Skeletal muscle tissue (tissue), 4 donors: ENCODE data around the gene LRCH1. TPM values are rescaled to one million over a fixed set of nuclear protein-coding genes. Genes with fewer than 3 reads are reported as not detected.
A peak's percentile ranks its signal among the peaks of the same experiment; 100 is the strongest.

Experiments
- H3K27ac ChIP-seq: one replicate; pipeline ENCODE4 v1.7.0; 2013; ENCODE audit warnings: mild to moderate bottlenecking, low read depth, low read length, inconsistent platforms
- H3K27me3 ChIP-seq, 3 donors: one replicate each; pipeline ENCODE4 v1.7.0; 2013; ENCODE audit warnings: low read length in 3 of 3; ENCODE audit not compliant: control insufficient read depth in 3 of 3, insufficient read depth in 3 of 3
- H3K36me3 ChIP-seq, 3 donors: one replicate each; pipeline ENCODE4 v1.7.0; 2013; ENCODE audit warnings: low read length in 3 of 3; ENCODE audit not compliant: control insufficient read depth in 3 of 3, insufficient read depth in 3 of 3
- H3K4me1 ChIP-seq, 3 donors: one replicate each; pipeline ENCODE4 v1.7.0; 2013; ENCODE audit warnings: low read length in 3 of 3, mild to moderate bottlenecking in 3 of 3; ENCODE audit not compliant: control insufficient read depth in 3 of 3, insufficient read depth in 3 of 3
- H3K4me3 ChIP-seq, 3 donors: one replicate each; pipeline ENCODE4 v1.7.0; 2013; ENCODE audit warnings: low read length in 3 of 3
- H3K9ac ChIP-seq, 3 donors: one replicate each; pipeline ENCODE4 v1.7.0; 2013; ENCODE audit warnings: low read length in 3 of 3, mild to moderate bottlenecking in 3 of 3, moderate library complexity in 2 of 3, low read depth in 1 of 3
- H3K9me3 ChIP-seq, 3 donors: one replicate each; pipeline ENCODE4 v1.7.0; 2013; ENCODE audit warnings: low read length in 3 of 3; ENCODE audit not compliant: control insufficient read depth in 3 of 3
- total RNA-seq: library from RNA; depleted of rRNA; stranded (reverse); fragments of >200 nt; gene quantifications from one replicate; pipeline ENCODE4 v1.2.3, GENCODE V29; 2014
- donor health status: Osteomylitis.

LRCH1 gene
- total RNA-seq, 1 donor from 2014 or later, result 17.7 TPM

DNA sequence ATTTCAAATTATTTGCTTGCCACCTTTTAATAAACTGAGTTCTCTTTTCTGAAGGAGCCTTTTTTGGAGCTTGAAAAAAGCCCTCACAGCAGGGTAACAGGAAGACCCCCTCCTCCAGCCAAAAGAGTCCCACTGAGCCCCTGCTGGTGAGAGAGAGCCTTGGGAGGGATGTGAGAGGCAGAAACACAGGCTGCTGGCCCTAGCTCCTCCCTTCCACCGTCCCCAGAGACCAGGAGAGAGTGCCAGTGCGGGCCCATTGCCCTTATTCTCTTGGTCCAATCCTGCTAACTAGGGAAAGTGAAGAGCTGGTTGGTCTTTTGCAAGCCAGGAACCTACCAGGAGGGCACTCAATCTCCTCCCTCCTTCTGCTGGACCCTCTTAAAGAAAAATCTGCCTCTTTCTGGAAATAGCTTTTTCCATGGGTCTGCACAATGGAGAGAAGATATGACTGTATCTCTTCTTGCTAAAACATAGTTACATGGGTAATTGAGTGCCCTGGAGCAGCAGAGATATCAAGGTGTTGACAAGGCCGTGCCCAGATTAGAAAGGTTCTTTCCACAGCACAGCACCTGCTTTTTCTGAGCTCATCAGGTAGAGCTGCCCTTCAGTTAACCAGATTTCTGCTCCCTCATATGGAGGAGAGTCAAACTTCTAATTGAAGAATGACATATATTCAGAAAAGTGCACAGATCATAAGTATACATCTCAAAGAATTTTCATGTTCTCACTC is 113.9 kb downstream of the LRCH1 start:
- Histone ChIP-seq H3K4me1 (peaks cover 9 to 19% (median 9%) of the 10 kb centered on the region in 3 donors), H3K9me3 (no peaks in the 10 kb centered on the region), H3K27ac (peak overlapping the region; percentile 4), H3K4me3 (no peak overlapping the region), H3K9ac (no peak overlapping the region), H3K27me3 (no peaks in the 10 kb centered on the region), H3K36me3 (peaks cover 0 to 4% (median 0%) of the 10 kb centered on the region in 3 donors)

DNA sequence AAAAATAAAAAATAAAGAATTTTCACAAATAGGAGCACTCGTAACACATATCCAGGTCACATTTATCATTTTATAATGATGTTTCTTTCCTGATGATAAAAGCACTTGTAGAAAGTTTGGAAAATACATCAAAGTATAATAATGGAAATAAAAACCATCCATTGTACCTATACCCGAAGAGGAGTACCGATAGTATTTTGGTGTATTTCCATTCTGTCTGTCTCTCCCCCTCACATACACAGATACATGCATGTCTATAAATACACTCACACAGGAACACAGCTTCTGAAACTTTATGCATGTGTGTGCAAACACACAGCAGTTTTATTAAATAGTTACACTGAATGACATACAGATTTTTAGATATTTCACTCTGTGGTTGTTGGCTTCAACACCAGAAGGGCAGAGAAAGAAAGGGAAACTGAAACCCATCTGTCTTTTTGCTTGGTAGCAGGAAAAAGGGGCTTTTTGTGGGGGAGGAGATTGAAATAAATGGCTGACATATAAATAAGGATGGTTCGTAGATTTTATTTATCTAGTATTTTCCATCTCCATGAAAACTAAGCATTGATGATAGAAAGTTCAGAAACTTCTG is 114.8 kb downstream of the LRCH1 start:
- H3K36me3 ChIP-seq, result peaks cover 0 to 4% (median 0%) of the 10 kb centered on the region in 3 donors
- no peaks in the 10 kb centered on the region for H3K27me3 ChIP-seq
- H3K27ac ChIP-seq, result peak overlapping the region; percentile 49
- peaks cover 9 to 19% (median 9%) of the 10 kb centered on the region in 3 donors for H3K4me1 ChIP-seq
- peak overlapping the region in 1 of 3 donors; percentile 49 for H3K4me3 ChIP-seq
- H3K9me3 ChIP-seq, result no peaks in the 10 kb centered on the region
- H3K9ac ChIP-seq, result no peak overlapping the region

DNA sequence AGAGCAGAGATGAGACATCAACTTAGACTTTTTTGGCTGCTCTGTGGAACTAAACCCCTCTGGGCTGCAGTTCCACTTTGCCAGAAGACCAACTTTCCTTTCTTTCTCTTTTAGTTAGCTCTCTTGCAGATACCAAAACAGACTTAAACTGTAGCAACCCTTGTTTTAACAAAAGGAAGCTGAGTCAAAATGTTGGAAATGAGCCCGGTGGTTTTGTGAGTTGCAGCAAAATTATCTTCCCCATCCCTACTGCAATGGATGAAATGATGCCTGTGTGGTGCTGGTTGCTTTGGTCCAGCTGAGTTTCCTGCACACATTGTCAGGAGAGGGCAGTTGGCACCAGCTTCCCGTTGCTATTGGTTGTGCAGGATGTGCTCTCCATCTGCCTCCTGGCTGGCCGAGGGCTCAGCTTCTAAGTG is 115.3 kb downstream of the LRCH1 start:
- peaks cover 9 to 19% (median 12%) of the 10 kb centered on the region in 3 donors for H3K4me1 ChIP-seq
- H3K27me3 ChIP-seq, result no peaks in the 10 kb centered on the region
- no peaks in the 10 kb centered on the region for H3K9me3 ChIP-seq
- peak overlapping the region in 2 of 3 donors; percentile 49 for H3K4me3 ChIP-seq
- H3K9ac ChIP-seq, result no peak overlapping the region
- H3K27ac ChIP-seq, result peak overlapping the region; percentile 49
- H3K36me3 ChIP-seq, result peaks cover 0 to 4% (median 0%) of the 10 kb centered on the region in 3 donors

DNA sequence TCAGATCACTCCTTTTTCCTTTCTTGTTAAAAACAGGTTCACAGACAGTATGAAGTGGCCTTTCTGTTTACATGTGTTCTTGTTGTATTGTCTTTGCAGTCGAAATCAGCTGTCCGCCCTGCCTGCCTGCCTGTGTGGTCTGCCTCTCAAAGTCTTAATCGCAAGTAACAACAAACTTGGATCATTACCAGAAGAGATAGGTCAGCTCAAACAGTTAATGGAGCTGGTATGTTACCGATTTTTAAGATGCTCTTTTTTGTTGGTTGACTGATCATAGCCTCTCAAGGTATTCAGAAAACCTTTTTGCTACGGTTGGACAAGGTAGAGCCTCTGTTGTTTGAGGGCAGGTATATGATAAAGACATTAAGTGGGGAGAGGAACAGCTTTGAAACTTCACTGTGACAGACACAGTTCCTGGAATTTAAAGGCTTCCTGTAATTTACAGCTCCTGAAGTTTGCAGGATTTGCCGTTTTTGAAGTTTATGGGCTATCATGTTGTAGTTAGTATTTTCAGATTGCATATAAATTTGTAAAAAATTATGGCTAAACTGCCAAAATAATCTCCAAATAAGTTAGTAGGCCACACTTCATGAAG is 116.1 kb downstream of the LRCH1 start:
- Histone ChIP-seq H3K36me3 (peaks cover 0 to 4% (median 0%) of the 10 kb centered on the region in 3 donors), H3K9me3 (no peaks in the 10 kb centered on the region), H3K4me3 (no peak overlapping the region), H3K9ac (no peak overlapping the region), H3K27me3 (no peaks in the 10 kb centered on the region), H3K4me1 (peaks cover 9 to 16% (median 12%) of the 10 kb centered on the region in 3 donors), H3K27ac (no peak overlapping the region)

DNA sequence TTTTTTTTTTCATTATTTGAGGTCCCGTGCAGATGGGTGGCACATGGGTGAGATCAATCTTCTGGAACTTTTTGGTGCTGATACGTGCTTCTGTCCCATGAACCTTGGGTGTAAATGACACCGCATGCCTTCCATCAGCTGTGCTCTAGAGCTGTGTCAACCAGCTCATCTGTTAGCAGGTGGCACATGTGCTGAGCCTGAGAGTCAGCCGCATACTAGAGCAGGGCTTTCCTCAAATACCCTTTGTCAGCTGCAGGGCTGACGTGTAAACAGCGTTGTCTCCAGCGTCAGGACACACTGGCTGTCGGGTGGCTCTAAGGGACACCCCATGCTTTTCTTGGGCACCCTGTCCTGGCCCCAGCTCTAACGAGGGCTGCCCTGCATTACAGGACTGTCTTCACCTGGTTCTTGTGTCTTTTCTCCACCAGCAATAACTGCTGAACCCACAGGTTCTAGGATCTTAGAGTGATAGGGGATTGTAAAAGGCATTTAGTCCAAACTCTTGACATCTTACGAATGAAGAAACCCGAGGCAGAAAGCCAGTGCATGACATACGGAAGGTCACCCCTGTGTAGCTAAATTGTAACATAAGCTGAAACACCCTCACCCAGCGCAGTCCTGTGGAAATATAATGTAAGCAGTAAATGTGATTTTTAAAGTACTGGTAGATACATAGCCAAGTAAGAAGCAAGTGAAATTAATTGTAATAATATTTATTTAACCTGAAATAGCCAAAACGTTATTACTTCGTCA is 119.5 kb downstream of the LRCH1 start:
- no peaks in the 10 kb centered on the region for H3K9me3 ChIP-seq
- peaks cover 0 to 4% (median 0%) of the 10 kb centered on the region in 3 donors for H3K36me3 ChIP-seq
- H3K27ac ChIP-seq, result no peak overlapping the region
- no peak overlapping the region for H3K4me3 ChIP-seq
- H3K27me3 ChIP-seq, result no peaks in the 10 kb centered on the region
- peaks cover 0 to 9% (median 5%) of the 10 kb centered on the region in 3 donors for H3K4me1 ChIP-seq
- peak overlapping the region in 1 of 3 donors; percentile 25 for H3K9ac ChIP-seq

DNA sequence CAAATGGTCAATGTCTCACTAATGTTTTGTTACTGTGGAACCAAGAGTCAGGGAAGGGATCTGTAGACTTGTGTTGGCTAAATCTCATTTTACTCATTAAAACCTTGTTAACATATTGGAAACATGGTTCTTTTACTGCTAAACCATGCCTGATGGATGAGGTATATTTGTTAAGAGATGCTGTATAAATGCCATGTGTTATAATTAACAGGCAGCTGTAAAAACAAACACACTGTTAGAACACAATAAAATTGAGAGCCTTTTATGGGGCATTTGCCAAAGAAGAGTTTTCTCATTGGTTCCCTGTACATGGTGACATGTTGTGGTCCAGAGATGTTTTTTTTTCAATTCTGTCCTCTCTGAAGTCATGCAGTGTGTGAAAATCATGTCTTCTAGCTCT is 122.0 kb downstream of the LRCH1 start:
- Histone ChIP-seq H3K27ac (no peak overlapping the region), H3K9ac (no peak overlapping the region), H3K9me3 (no peaks in the 10 kb centered on the region), H3K36me3 (peaks cover 0 to 4% (median 0%) of the 10 kb centered on the region in 3 donors), H3K27me3 (no peaks in the 10 kb centered on the region), H3K4me1 (peaks cover under 1 to 6% (median 4%) of the 10 kb centered on the region in 3 donors), H3K4me3 (no peak overlapping the region)

DNA sequence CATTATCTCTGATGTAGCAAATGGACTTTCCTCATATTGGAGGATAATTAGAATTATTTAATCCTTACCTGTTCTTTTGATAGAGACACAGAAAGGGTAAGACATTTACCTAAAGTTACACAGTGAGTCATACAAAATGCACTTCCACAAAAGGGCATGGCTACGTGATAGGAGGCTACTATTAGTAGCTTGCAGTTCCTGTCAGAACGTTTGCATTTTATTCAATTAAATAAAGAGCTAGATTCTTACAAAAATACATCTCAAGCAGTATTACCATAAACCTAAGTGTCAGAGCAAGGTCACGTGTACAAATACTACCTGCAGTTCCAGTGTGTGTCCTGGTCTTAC is 123.4 kb downstream of the LRCH1 start:
- Histone ChIP-seq H3K9ac (no peak overlapping the region), H3K27ac (no peak overlapping the region), H3K4me1 (peaks cover 5 to 11% (median 9%) of the 10 kb centered on the region in 3 donors), H3K27me3 (no peaks in the 10 kb centered on the region), H3K36me3 (no peaks in the 10 kb centered on the region), H3K9me3 (no peaks in the 10 kb centered on the region), H3K4me3 (no peak overlapping the region)

DNA sequence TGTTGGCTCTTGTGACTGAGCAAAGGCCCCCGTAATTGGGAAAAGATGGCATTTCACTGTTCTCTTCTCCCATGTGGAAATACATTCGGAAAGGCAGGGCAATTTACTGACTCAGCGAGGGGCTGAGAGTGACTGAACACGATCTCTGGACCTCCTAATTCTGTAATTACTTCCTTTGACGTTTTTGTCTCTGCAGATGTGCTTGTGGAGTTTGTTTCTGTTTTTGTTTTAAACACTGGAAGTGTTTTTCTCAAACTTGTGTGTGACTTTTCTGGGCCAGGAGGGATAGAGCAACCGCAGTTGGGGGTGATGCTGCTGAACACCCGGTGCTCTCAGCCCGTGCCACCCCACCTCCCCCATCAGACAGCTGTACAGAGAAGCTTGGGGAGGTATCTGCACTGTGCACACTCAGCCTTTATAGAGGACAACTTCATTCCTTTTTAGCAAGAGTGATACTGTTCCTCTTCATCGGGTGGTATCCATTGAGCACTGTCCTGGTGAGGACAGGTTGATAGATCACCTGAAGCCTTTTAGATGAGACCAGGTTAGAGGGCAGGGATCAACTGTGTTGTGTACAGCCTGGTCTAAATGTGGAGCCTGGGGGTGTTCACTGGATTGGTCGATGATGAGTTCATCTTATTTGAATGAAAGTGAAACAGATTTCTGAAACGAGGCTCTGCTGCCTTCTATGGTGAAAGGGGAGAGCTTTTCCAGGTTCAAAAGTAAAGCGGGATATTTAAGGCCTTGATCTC is 126.6 kb downstream of the LRCH1 start:
- Histone ChIP-seq H3K9me3 (no peaks in the 10 kb centered on the region), H3K36me3 (no peaks in the 10 kb centered on the region), H3K27me3 (no peaks in the 10 kb centered on the region), H3K4me3 (peak overlapping the region; percentile 41 to 64 (median 52)), H3K4me1 (peaks cover 4 to 11% (median 5%) of the 10 kb centered on the region in 3 donors), H3K27ac (peak overlapping the region; percentile 43), H3K9ac (peak overlapping the region; percentile 9 to 35 (median 24))

DNA sequence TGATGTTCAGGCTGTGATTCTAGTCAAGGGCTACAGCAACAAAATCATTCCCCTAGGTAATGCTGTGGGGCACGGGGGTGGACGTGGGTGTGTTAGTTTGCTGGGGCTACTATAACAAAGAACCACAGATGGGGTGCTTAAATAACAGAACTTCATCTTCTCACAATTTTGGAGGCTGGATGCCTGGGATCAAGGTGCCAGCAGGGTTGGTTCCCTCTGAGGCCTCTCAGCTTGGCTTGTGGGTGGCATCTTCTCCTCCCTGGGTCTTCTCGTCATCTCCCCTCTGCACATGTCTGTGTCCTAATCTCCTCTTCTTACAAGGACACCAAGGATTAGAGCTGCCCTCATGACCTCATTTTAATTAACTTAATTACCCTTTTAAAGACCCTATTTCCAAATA is 129.0 kb downstream of the LRCH1 start:
- H3K27me3 ChIP-seq, result no peaks in the 10 kb centered on the region
- H3K9me3 ChIP-seq, result no peaks in the 10 kb centered on the region
- no peak overlapping the region for H3K4me3 ChIP-seq
- peaks cover 4 to 11% (median 5%) of the 10 kb centered on the region in 3 donors for H3K4me1 ChIP-seq
- H3K9ac ChIP-seq, result no peak overlapping the region
- H3K27ac ChIP-seq, result no peak overlapping the region
- no peaks in the 10 kb centered on the region for H3K36me3 ChIP-seq
